GM12865 (cell line): ENCODE results near the gene CLDN1.

Source experiments
- DNase-seq: peaks from one replicate; pipeline ENCODE4 v3.0.0; 2010; ENCODE audit warnings: low read depth
- H3K4me3 ChIP-seq: 2 replicates; pipeline ENCODE4 v1.5.1; 2011; ENCODE audit warnings: mild to moderate bottlenecking, low read depth, low read length, control low read depth
- TF ChIP-seq, protein P1 (sequence below): IDR thresholded peaks from 2 replicates; pipeline ENCODE4 v1.5.1; 2011; ENCODE audit warnings: low read length, control low read depth, low read depth, inconsistent platforms; ENCODE audit not compliant: insufficient read depth; ENCODE audit errors: missing control alignments

CLDN1 gene

DNA sequence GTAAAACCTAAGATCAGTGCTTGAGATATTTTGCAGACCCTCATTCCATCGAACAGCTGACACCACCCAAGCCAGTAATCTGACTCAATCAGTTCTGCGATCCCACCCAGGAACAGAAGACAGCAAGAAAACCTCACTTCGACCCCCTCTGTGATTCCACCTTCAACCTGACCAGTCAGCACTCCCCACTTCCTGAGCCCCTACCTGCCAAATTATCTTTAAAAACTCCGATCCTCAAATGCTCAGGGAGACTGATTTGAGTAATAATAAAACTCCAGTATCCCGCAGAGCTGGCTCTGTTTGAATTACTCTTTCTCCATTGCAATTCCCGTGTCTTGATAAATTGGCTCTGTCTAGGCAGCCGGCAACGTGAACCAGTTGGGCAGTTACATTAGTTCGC lies 40.0 kb upstream of the CLDN1 start:
- H3K4me3 ChIP-seq, result no peak overlapping the region
- TF ChIP-seq, protein P1, sequence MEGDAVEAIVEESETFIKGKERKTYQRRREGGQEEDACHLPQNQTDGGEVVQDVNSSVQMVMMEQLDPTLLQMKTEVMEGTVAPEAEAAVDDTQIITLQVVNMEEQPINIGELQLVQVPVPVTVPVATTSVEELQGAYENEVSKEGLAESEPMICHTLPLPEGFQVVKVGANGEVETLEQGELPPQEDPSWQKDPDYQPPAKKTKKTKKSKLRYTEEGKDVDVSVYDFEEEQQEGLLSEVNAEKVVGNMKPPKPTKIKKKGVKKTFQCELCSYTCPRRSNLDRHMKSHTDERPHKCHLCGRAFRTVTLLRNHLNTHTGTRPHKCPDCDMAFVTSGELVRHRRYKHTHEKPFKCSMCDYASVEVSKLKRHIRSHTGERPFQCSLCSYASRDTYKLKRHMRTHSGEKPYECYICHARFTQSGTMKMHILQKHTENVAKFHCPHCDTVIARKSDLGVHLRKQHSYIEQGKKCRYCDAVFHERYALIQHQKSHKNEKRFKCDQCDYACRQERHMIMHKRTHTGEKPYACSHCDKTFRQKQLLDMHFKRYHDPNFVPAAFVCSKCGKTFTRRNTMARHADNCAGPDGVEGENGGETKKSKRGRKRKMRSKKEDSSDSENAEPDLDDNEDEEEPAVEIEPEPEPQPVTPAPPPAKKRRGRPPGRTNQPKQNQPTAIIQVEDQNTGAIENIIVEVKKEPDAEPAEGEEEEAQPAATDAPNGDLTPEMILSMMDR, result no peak
- no peak for DNase-seq

DNA sequence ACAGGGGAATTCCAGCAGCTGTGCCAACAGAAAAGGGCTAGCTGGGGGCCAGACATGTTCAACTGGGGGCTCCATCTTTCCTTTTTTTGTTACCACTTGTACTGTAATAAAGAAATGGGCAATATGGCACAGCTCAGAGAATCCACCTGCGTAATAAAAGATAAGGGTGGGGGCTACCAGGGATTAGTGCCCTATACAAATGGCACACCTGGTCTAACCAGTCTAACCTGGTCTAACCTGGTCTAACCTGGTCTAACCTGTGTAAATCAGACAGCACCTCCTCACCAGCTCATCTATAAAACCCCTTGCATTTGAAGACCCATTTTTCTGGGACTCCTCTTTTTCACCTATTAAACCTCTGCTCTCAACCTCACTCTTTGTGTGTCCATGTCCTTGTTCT lies 39.5 kb upstream of the CLDN1 start:
- DNase-seq, result no peak
- TF ChIP-seq, protein P1, result no peak
- no peak overlapping the region for H3K4me3 ChIP-seq

DNA sequence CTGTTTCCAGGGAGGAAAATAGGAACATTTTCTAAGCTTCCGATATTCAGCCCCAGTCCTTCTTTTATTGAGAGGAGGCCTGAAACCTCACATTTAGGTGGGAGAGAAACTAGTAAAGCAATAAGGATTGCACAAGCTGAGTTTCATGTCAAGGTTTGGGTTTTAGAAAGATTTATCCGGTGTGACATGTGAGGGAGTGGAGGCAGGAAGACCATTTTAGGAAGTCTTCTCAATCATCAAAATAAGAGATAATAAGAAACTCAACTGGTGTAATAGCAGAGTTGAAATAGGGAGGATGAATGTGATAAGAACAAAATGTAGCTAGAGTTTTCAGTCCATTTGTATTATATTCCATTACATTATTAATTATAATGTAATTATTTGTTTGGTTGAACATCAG lies 38.0 kb upstream of the CLDN1 start:
- DNase-seq, result no peak
- no peak overlapping the region for H3K4me3 ChIP-seq
- TF ChIP-seq, protein P1, result no peak

DNA sequence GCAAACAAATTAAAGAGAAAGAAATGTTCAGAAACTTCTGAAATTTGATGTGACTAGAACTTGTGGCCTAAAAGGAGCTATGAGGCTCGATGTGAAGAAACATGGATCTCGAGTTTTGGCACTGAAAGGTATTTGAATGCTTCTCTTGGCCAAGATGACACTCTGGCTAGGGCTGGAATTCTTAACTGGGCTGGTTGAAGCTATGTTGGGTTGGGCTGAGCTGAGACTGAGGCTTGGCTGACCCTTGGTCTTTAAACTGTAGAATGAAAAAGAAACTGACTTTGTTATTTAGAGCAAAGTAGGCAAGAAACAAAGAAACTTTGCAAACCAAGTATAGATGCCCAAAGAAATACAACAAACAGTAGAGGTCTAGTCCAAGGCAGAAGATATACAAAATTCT lies 37.6 kb upstream of the CLDN1 start:
- DNase-seq, result no peak
- TF ChIP-seq, protein P1, result no peak

DNA sequence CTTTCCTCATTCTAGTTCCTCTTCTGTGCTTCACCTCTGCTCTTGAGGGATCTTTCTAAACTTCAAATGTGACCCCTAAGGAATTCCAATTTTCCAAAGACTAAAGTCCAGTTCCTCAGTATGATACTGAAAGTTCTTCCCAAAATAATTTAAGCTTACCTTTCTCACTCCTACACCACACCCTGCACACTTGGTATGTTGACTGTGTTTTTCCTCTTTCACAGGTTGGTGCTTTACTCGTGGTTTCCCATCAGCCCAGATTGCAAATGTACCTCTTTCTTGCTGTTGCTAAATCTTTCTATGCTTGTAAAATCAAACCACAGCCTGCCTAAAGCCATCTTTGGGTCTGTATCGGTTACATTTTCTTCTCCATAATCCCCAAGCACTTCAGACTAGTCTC lies 35.2 kb upstream of the CLDN1 start:
- H3K4me3 ChIP-seq, result no peak overlapping the region; the same call in 1 of the 2 replicates
- TF ChIP-seq, protein P1, result no peak
- DNase-seq, result no peak

More for the DNA sequence above, 37.6 kb upstream of the CLDN1 start:
- no peak overlapping the region for H3K4me3 ChIP-seq

DNA sequence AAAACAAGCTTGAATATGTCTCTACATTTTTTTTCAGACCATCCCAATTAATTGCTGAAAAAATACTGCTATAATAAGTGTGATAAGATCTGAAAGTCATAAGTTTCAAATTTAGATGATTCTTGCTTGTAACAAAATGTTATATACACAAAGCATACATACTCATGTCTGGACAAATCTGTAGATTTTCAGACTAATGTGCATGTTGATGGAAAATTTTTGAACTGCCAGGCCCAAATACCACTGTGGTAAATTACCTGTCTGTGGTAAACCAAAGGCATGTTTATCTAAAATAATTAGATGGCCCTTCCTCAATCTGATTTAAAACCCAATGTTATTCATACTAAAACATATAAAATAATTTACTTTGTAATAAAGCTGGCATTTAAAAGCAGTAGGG lies 34.0 kb upstream of the CLDN1 start:
- TF ChIP-seq, protein P1, result no peak
- no peak for DNase-seq
- no peak overlapping the region for H3K4me3 ChIP-seq

DNA sequence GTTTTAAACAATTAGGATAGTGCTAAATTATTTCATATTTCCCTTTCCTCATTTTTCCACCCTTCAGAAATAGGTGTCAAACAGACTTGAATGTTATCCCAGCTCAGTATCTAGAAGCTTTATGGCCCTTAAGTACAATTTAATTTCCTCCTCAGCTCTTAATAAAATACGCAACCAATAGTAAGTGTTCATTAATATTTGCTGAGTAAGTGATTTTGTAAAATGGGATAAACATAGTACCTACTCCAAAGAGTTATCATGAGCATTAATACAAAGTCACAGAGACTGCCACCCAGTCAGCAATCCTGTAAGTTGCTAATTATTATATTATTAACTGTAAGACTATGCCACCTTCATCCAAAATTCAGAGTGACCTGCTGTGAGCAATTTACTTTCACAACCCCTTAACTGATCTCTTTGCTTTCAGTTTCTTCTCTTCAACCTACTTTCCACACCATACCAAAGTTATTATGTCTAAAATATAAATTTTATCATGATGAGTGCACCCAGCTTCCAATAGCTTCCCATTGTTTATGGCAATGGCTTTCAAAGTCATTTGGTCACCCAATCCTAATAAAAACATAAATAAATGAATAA lies 30.7 kb upstream of the CLDN1 start:
- H3K4me3 ChIP-seq, result no peak overlapping the region
- DNase-seq, result peak; percentile 26
- TF ChIP-seq, protein P1, result no peak
